ENCODE results near the gene GOLGA3.

- TF ChIP-seq CTCF (IDR thresholded peaks at IDR 0.05), result no peak
- no peak for TF ChIP-seq POLR2A (IDR thresholded peaks at IDR 0.05)
Observed at GRCh38 chr12:132754160-132754932, 74.3 kb downstream of the GOLGA3 start.

All from esophagus squamous epithelium (tissue), 4 donors.